ENCODE measurements around the gene WHAMM. TPM values are rescaled to one million over a fixed set of nuclear protein-coding genes. Genes with fewer than 3 reads are reported as not detected.
A peak's percentile ranks its signal among the peaks of the same experiment; 100 is the strongest.

The WHAMM gene
- total RNA-seq, 1 donor from 2014 or later = 18.8 TPM

- TF ChIP-seq, protein P1, sequence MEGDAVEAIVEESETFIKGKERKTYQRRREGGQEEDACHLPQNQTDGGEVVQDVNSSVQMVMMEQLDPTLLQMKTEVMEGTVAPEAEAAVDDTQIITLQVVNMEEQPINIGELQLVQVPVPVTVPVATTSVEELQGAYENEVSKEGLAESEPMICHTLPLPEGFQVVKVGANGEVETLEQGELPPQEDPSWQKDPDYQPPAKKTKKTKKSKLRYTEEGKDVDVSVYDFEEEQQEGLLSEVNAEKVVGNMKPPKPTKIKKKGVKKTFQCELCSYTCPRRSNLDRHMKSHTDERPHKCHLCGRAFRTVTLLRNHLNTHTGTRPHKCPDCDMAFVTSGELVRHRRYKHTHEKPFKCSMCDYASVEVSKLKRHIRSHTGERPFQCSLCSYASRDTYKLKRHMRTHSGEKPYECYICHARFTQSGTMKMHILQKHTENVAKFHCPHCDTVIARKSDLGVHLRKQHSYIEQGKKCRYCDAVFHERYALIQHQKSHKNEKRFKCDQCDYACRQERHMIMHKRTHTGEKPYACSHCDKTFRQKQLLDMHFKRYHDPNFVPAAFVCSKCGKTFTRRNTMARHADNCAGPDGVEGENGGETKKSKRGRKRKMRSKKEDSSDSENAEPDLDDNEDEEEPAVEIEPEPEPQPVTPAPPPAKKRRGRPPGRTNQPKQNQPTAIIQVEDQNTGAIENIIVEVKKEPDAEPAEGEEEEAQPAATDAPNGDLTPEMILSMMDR (IDR thresholded peaks at IDR 0.05) = no peak
- Histone ChIP-seq H3K27me3 (no peaks in the 10 kb centered on the region), H3K9me3 (no peaks in the 10 kb centered on the region), H3K4me1 (no peaks in the 10 kb centered on the region), H3K36me3 (no peaks in the 10 kb centered on the region), H3K27ac (no peak overlapping the region), H3K4me3 (no peak overlapping the region)
- no peak for DNase-seq (ENCODE audit: low spot score in 2 of 2)
- intact Hi-C loops (cut with DNase I) = no loop called here
Measured at GRCh38 chr15:82870727-82871320, 61.4 kb downstream of the WHAMM start.

DNA sequence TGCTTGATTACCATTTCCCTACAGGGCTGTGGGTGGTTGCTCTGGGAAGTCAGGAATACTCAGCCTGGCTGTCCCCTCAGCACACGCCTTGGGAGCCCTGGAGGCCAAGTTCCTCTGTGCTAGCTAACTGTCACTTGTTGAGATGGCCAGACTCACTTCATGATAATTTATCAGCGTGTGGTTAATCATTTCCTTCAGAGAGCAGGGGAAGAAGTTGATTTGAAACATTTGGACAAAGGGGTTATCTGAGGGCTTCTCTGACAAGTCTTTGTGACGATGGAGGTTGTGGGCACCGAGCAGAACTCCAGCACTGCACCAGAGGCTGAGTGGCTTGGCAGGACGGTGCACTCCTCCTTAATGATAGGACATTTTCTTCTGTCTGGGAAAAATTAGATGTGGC is 61.9 kb downstream of the WHAMM start:
- TF ChIP-seq, protein P1 (IDR thresholded peaks at IDR 0.05) = no peak
- Histone ChIP-seq H3K4me1 (no peaks in the 10 kb centered on the region), H3K27ac (no peak overlapping the region), H3K36me3 (no peaks in the 10 kb centered on the region), H3K27me3 (no peaks in the 10 kb centered on the region), H3K9me3 (no peaks in the 10 kb centered on the region), H3K4me3 (no peak overlapping the region)
- intact Hi-C loops (cut with DNase I) = no loop called here
- DNase-seq (ENCODE audit: low spot score in 2 of 2) = peak in 1 of 2 donors; percentile 22

GRCh38 chr15:82871832-82872484 is 62.5 kb downstream of the WHAMM start:
- peak in 1 of 2 donors; percentile 27 for DNase-seq (ENCODE audit: low spot score in 2 of 2)
- Histone ChIP-seq H3K36me3 (no peaks in the 10 kb centered on the region), H3K9me3 (no peaks in the 10 kb centered on the region), H3K4me1 (no peaks in the 10 kb centered on the region), H3K27ac (no peak overlapping the region), H3K4me3 (no peak overlapping the region), H3K27me3 (no peaks in the 10 kb centered on the region)
- intact Hi-C loops (cut with DNase I) = no loop called here
- TF ChIP-seq, protein P1 (IDR thresholded peaks at IDR 0.05) = no peak

DNA sequence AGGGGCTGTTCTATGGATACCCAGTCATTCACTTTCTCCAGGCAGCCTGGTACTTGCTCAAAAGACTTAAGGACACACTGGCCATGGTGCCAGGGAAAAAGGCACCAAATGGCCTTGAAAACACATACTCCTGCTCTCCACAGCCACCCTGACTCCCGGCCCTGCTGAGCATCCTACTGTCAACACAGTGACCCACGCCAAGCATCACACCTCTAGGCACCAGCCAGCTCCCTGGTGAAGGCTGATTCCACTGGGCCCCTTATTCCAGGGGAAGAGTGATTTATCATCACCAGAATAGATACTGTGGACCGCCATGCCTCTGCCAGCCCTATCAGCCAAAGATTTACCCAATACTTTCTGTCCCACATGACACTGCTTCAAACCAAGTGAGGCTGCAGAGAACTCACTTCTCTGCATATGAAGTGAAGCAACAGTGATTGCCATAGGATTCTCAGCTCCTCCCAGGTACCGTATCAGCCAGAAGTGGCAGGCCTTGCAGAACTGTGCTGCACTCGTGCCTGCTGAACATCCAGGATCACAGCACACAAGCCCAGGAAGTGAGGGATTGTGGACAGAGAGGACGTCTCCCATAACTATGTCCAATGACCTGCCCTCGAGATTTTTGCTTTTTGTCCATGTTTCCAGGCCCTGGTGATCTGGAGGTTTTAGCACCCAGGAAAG is 63.7 kb downstream of the WHAMM start:
- Histone ChIP-seq H3K4me3 (no peak overlapping the region), H3K36me3 (no peaks in the 10 kb centered on the region), H3K4me1 (no peaks in the 10 kb centered on the region), H3K9me3 (no peaks in the 10 kb centered on the region), H3K27me3 (no peaks in the 10 kb centered on the region), H3K27ac (no peak overlapping the region)
- TF ChIP-seq, protein P1 (IDR thresholded peaks at IDR 0.05) = no peak
- intact Hi-C loops (cut with DNase I) = no loop called here
- no peak for DNase-seq (ENCODE audit: low spot score in 2 of 2)

- Histone ChIP-seq H3K4me1 (no peaks in the 10 kb centered on the region), H3K27me3 (no peaks in the 10 kb centered on the region), H3K36me3 (no peaks in the 10 kb centered on the region), H3K27ac (no peak overlapping the region), H3K4me3 (no peak overlapping the region), H3K9me3 (no peaks in the 10 kb centered on the region)
- intact Hi-C loops (cut with DNase I) = no loop called here
- TF ChIP-seq, protein P1 (IDR thresholded peaks at IDR 0.05) = no peak
- DNase-seq (ENCODE audit: low spot score in 2 of 2) = no peak
Measured at GRCh38 chr15:82874267-82874666, 64.8 kb downstream of the WHAMM start.
